ENCODE results near the gene OR6B1. TPM values are rescaled to one million over a fixed set of nuclear protein-coding genes. Genes with fewer than 3 reads are reported as not detected.

OR6B1 gene
- total and polyA plus RNA-seq, 9 of the 15 experiments (the other 6 are each of a cell fraction or from before 2014, with no cell fraction given): not detected

DNA sequence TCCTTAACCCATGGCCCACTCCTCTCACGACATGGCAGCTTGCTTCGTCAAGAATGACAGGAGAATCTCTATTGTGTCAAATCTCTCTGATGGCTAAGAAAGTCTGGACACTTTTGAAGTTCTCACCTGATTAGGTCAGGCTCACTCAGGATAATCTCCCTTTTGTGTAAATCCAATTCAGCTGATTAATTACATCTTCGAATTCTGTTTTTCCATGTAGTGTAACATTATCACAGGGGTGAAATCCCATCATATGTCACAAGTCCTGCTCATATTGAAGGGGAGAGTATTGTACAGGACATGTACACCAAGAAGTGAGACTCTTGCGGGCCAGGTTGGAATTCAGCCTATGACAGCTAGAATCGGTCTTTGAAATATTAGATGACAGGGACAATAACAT lies 16.2 kb upstream of the OR6B1 start:
- 7% methylated on average over 5 of the region's 5 CpGs for WGBS (ENCODE audit: insufficient coverage, low coverage, missing lambda C conversion rate)
- no peaks in the 10 kb centered on the region for H3K36me3 ChIP-seq (ENCODE audit: control insufficient read depth, insufficient read depth, low read length)
- no peak for DNase-seq (ENCODE audit: extremely low read depth in 1 of 4, low spot score in 3 of 4)
- H3K4me2 ChIP-seq (ENCODE audit: insufficient read depth, low read length): no peak overlapping the region
- no peak overlapping the region for H3K27ac ChIP-seq (ENCODE audit: extremely low read depth, low read depth, low read length)
- 0 out of 2 replicates have a peak overlapping the region, but pooled peaks have one; percentile 42 for H2AFZ ChIP-seq (ENCODE audit: low read depth, low read length)
- intact Hi-C loops (cut with micrococcal nuclease): no loop called here
- peaks cover 0 to 6% of the 10 kb centered on the region in 2 experiments; a peak in 1 of 5 replicates for H3K27me3 ChIP-seq (ENCODE audit: control insufficient read depth in 2 of 2, insufficient read depth in 2 of 2, low read length in 2 of 2)
- no peak for ATAC-seq
- no peak for FAIRE-seq
- no peak for TF ChIP-seq POLR3G (IDR thresholded peaks at IDR 0.05; ENCODE audit: extremely low read depth, insufficient read length, insufficient replicate concordance)
- TF ChIP-seq L3MBTL2 (IDR thresholded peaks at IDR 0.05): no peak
- TF ChIP-seq ZNF277 (CRISPR knock-in tag; IDR thresholded peaks at IDR 0.05; ENCODE audit: borderline replicate concordance): no peak
- TF ChIP-seq ZNF197 (CRISPR knock-in tag; IDR thresholded peaks at IDR 0.05; ENCODE audit: low read depth): no peak
- TF ChIP-seq ZNF134 (CRISPR knock-in tag; conservative IDR thresholded peaks at IDR 0.05): peak; percentile 78
- no peak for TF ChIP-seq E2F1 (CRISPR knock-in tag; IDR thresholded peaks at IDR 0.05)
- POLR2A ChIA-PET: no interaction called here
- H3K9ac ChIP-seq (ENCODE audit: insufficient read depth in 1 of 2, low read depth in 2 of 2, low read length in 2 of 2): no peak overlapping the region
- peaks cover 5 to 13% of the 10 kb centered on the region in 2 experiments; a peak in 4 of 5 replicates for H3K4me1 ChIP-seq (replicated peaks in 1 of 2; ENCODE audit: control insufficient read depth in 2 of 2, insufficient read depth in 2 of 2, low read length in 2 of 2)
- no peaks in the 10 kb centered on the region for H3K9me1 ChIP-seq (ENCODE audit: control insufficient read depth, insufficient read depth, low read length)
- no peak overlapping the region for H3K4me3 ChIP-seq
- H4K20me1 ChIP-seq (replicated peaks; ENCODE audit: control insufficient read depth, insufficient read depth, low read length): no peaks in the 10 kb centered on the region
- in situ Hi-C loops (cut with MboI): no loop called here
- CTCF ChIA-PET (ENCODE audit: low intra/inter-chr PET ratio): no interaction called here
- no peaks in the 10 kb centered on the region for H3K79me2 ChIP-seq (ENCODE audit: control insufficient read depth, insufficient read depth, low read length)
- H3K9me3 ChIP-seq (replicated peaks; ENCODE audit: control insufficient read depth, insufficient read depth, low read depth, low read length): no peaks in the 10 kb centered on the region
- BruUV-seq (replicated peaks): no TSS peak
